WI38 (cell line): ENCODE data around the gene FBL.
"Not testable (repeated sequence)": the region's sequence is repeated elsewhere in the genome, so short reads cannot be mapped to it uniquely, and the experiment has no call there.

Experiments
- H3K4me3 ChIP-seq: 2 replicates; pipeline ENCODE4 v1.5.1; 2011; ENCODE audit warnings: low read depth, mild to moderate bottlenecking, control low read depth, low read length
- CTCF ChIP-seq: IDR thresholded peaks from 2 replicates; pipeline ENCODE4 v1.5.1; 2012; ENCODE audit warnings: low read depth, mild to moderate bottlenecking, control low read depth, low read length

The FBL gene

GRCh38 chr19:39881495-39882110, 35.4 kb upstream of the FBL start:
- not testable (repeated sequence) for H3K4me3 ChIP-seq
- 0 out of 2 replicates have a peak, but pooled peaks have one; percentile 14 for TF ChIP-seq CTCF

GRCh38 chr19:39880241-39880640, 34.1 kb upstream of the FBL start:
- not testable (repeated sequence) for H3K4me3 ChIP-seq

GRCh38 chr19:39879796-39880195, 33.6 kb upstream of the FBL start:
- H3K4me3 ChIP-seq = not testable (repeated sequence)

- H3K4me3 ChIP-seq = not testable (repeated sequence)
These were observed 32.7 kb upstream of the FBL start for GRCh38 chr19:39878866-39879265.

- no peak for TF ChIP-seq CTCF
- H3K4me3 ChIP-seq = no peak overlapping the region
These were observed 32.2 kb upstream of the FBL start for GRCh38 chr19:39878398-39878797.

GRCh38 chr19:39877982-39878381, 31.8 kb upstream of the FBL start:
- not testable (repeated sequence) for H3K4me3 ChIP-seq

- H3K4me3 ChIP-seq = not testable (repeated sequence)
These were observed 31.3 kb upstream of the FBL start for GRCh38 chr19:39877488-39877887.

- not testable (repeated sequence) for H3K4me3 ChIP-seq
These were observed 30.3 kb upstream of the FBL start for GRCh38 chr19:39876486-39876885.

GRCh38 chr19:39875401-39875864, 29.3 kb upstream of the FBL start:
- not testable (repeated sequence) for H3K4me3 ChIP-seq

GRCh38 chr19:39874404-39874803, 28.2 kb upstream of the FBL start:
- H3K4me3 ChIP-seq = no peak overlapping the region
- no peak for TF ChIP-seq CTCF

- no peak for TF ChIP-seq CTCF
- H3K4me3 ChIP-seq = no peak overlapping the region
These were observed 27.2 kb upstream of the FBL start for GRCh38 chr19:39873385-39873784.
